ENCODE measurements around the gene RPTOR. TPM values are rescaled to one million over a fixed set of nuclear protein-coding genes. Genes with fewer than 3 reads are reported as not detected.

The RPTOR gene
- total RNA-seq, 1 donor from 2014 or later = 53.7 TPM

GRCh38 chr17:81003711-81004475 is 459.3 kb downstream of the RPTOR start:
- Mint-ChIP-seq H3K27me3 (ENCODE audit: low read depth) (peaks cover 63% of the 10 kb centered on the region), H3K4me3 (no peak overlapping the region), H3K36me3 (no peaks in the 10 kb centered on the region), H3K4me1 (peaks cover 16% of the 10 kb centered on the region), H3K9me3 (no peaks in the 10 kb centered on the region), H3K27ac (no peak overlapping the region)
- TF ChIP-seq CTCF (IDR thresholded peaks at IDR 0.05; ENCODE audit: unreplicated experiment) = no peak
- DNase-seq (ENCODE audit: low spot score in 2 of 2, unreplicated experiment in 2 of 2) = no peak

- peaks cover 7% of the 10 kb centered on the region for H3K36me3 Mint-ChIP-seq
- no peak overlapping the region for H3K27ac Mint-ChIP-seq
- H3K4me1 Mint-ChIP-seq = peaks cover 13% of the 10 kb centered on the region
- H3K4me3 Mint-ChIP-seq = no peak overlapping the region
- DNase-seq (ENCODE audit: low spot score in 2 of 2, unreplicated experiment in 2 of 2) = no peak
- H3K27me3 Mint-ChIP-seq (ENCODE audit: low read depth) = peaks cover 56% of the 10 kb centered on the region
- TF ChIP-seq CTCF (IDR thresholded peaks at IDR 0.05; ENCODE audit: unreplicated experiment) = no peak
- H3K9me3 Mint-ChIP-seq = peaks cover 9% of the 10 kb centered on the region
These were observed 462.3 kb downstream of the RPTOR start for GRCh38 chr17:81006891-81007290.

- H3K9me3 Mint-ChIP-seq = peaks cover 12% of the 10 kb centered on the region
- no peak overlapping the region for H3K4me3 Mint-ChIP-seq
- no peak for DNase-seq (ENCODE audit: low spot score in 2 of 2, unreplicated experiment in 2 of 2)
- H3K27ac Mint-ChIP-seq = no peak overlapping the region
- TF ChIP-seq CTCF (IDR thresholded peaks at IDR 0.05; ENCODE audit: unreplicated experiment) = no peak
- H3K27me3 Mint-ChIP-seq (ENCODE audit: low read depth) = peaks cover 45% of the 10 kb centered on the region
- H3K36me3 Mint-ChIP-seq = peaks cover 9% of the 10 kb centered on the region
- peaks cover 9% of the 10 kb centered on the region for H3K4me1 Mint-ChIP-seq
These were observed 463.5 kb downstream of the RPTOR start for GRCh38 chr17:81008140-81008539.

- no peak overlapping the region for H3K27ac Mint-ChIP-seq
- no peak for DNase-seq (ENCODE audit: low spot score in 2 of 2, unreplicated experiment in 2 of 2)
- H3K4me1 Mint-ChIP-seq = peaks cover 8% of the 10 kb centered on the region
- H3K36me3 Mint-ChIP-seq = peaks cover 9% of the 10 kb centered on the region
- H3K4me3 Mint-ChIP-seq = no peak overlapping the region
- peaks cover 38% of the 10 kb centered on the region for H3K27me3 Mint-ChIP-seq (ENCODE audit: low read depth)
- TF ChIP-seq CTCF (IDR thresholded peaks at IDR 0.05; ENCODE audit: unreplicated experiment) = no peak
- peaks cover 12% of the 10 kb centered on the region for H3K9me3 Mint-ChIP-seq
These were observed 464.5 kb downstream of the RPTOR start for GRCh38 chr17:81009136-81009535.

- no peak for TF ChIP-seq CTCF (IDR thresholded peaks at IDR 0.05; ENCODE audit: unreplicated experiment)
- H3K27me3 Mint-ChIP-seq (ENCODE audit: low read depth) = peaks cover 22% of the 10 kb centered on the region
- no peak overlapping the region for H3K27ac Mint-ChIP-seq
These were observed 466.3 kb downstream of the RPTOR start for GRCh38 chr17:81010935-81011334.

More at GRCh38 chr17:81010935-81011334, 466.3 kb downstream of the RPTOR start:
- H3K36me3 Mint-ChIP-seq = peaks cover 12% of the 10 kb centered on the region
- peaks cover 17% of the 10 kb centered on the region for H3K9me3 Mint-ChIP-seq
- H3K4me3 Mint-ChIP-seq = no peak overlapping the region
- DNase-seq (ENCODE audit: low spot score in 2 of 2, unreplicated experiment in 2 of 2) = no peak
- peaks cover 4% of the 10 kb centered on the region for H3K4me1 Mint-ChIP-seq

Measured in mesothelial cell of epicardium (in vitro differentiated cells).